ENCODE results near the gene ZNF436.
A peak's percentile ranks its signal among the peaks of the same experiment; 100 is the strongest.

The ZNF436 gene

GRCh38 chr1:23369335-23370013 lies at the start of gene ZNF436:
Gene ZNF436, minus strand, starts transcription at chr1:23369836. Its CDS starts 1,831 bp downstream, at chr1:23368005.
- DNase-seq, result peak; percentile 75 to 90

- peak in 1 of 2 experiments; percentile 8 for DNase-seq
Measured at GRCh38 chr1:23419180-23419579, 49.5 kb upstream of the ZNF436 start.

GRCh38 chr1:23417570-23417969 lies 47.9 kb upstream of the ZNF436 start:
- peak; percentile 93 for DNase-seq

- DNase-seq, result no peak
Measured at GRCh38 chr1:23416964-23417363, 47.3 kb upstream of the ZNF436 start.

- DNase-seq, result no peak
Measured at GRCh38 chr1:23408797-23409290, 39.2 kb upstream of the ZNF436 start.

GRCh38 chr1:23407016-23407630 lies 37.5 kb upstream of the ZNF436 start:
- DNase-seq, result no peak

GRCh38 chr1:23405946-23406345 lies 36.3 kb upstream of the ZNF436 start:
- DNase-seq, result no peak

- peak; percentile 70 to 86 for DNase-seq
Measured at GRCh38 chr1:23403735-23404486, 34.3 kb upstream of the ZNF436 start.

GRCh38 chr1:23403355-23403734 lies 33.7 kb upstream of the ZNF436 start:
- no peak for DNase-seq

- DNase-seq, result no peak
Measured at GRCh38 chr1:23403038-23403336, 33.4 kb upstream of the ZNF436 start.

- DNase-seq, result no peak
Measured at GRCh38 chr1:23402286-23403037, 32.8 kb upstream of the ZNF436 start.

- DNase-seq, result no peak
Measured at GRCh38 chr1:23401313-23401712, 31.7 kb upstream of the ZNF436 start.

- no peak for DNase-seq
Measured at GRCh38 chr1:23400324-23401114, 30.9 kb upstream of the ZNF436 start.

GRCh38 chr1:23399229-23399628 lies 29.6 kb upstream of the ZNF436 start:
- no peak for DNase-seq

- DNase-seq, result no peak
Measured at GRCh38 chr1:23397908-23398307, 28.3 kb upstream of the ZNF436 start.

GRCh38 chr1:23396380-23396779 lies 26.7 kb upstream of the ZNF436 start:
- DNase-seq, result no peak

GRCh38 chr1:23395849-23396248 lies 26.2 kb upstream of the ZNF436 start:
- DNase-seq, result no peak

- DNase-seq, result no peak
Measured at GRCh38 chr1:23395154-23395724, 25.6 kb upstream of the ZNF436 start.

- no peak for DNase-seq
Measured at GRCh38 chr1:23394684-23395083, 25.0 kb upstream of the ZNF436 start.

GRCh38 chr1:23394181-23394580 lies 24.5 kb upstream of the ZNF436 start:
- no peak for DNase-seq

- DNase-seq, result no peak
Measured at GRCh38 chr1:23393706-23394105, 24.1 kb upstream of the ZNF436 start.
